HG03432 (cell line): Measurements from ENCODE around the gene PANX2.
"Not testable (repeated sequence)": the region's sequence is repeated elsewhere in the genome, so short reads cannot be mapped to it uniquely, and the experiment has no call there.

Source experiments
- ATAC-seq: cut with Tn5 transposase; IDR thresholded peaks from one replicate; pipeline ENCODE4 v1.9.1; 2021; ENCODE audit warnings: mild to moderate bottlenecking, moderate library complexity; ENCODE audit not compliant: unreplicated experiment

PANX2 gene

GRCh38 chr22:50197856-50198623, 27.5 kb downstream of the PANX2 start:
- no peak for ATAC-seq

- no peak for ATAC-seq
Measured at GRCh38 chr22:50198624-50199017, 28.1 kb downstream of the PANX2 start.

DNA sequence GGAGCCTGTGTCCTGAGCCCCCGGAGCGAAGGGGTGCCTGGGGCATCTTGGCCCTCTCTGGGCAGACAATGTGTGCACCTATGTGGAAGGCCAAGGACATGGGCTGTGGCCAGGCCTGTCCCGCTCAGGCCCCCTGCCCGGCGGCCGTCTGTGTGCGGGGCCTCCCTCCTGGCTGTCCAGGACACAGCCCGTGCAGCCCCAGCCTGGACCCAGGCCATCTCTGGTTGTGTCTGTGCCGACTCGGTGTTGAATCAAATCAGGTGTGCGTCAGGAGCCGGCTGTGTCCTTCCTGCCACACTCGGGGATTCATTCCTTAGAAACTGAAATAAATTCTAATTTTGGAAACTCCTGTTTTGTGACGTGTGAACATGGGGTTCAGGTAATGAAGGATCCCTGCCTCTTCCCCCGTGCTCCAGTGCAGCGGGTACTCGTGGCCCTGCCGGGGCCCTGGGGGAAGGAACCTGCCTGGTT, 28.8 kb downstream of the PANX2 start:
- no peak for ATAC-seq

- ATAC-seq, result no peak
Measured at GRCh38 chr22:50199829-50200460, 29.4 kb downstream of the PANX2 start.

DNA sequence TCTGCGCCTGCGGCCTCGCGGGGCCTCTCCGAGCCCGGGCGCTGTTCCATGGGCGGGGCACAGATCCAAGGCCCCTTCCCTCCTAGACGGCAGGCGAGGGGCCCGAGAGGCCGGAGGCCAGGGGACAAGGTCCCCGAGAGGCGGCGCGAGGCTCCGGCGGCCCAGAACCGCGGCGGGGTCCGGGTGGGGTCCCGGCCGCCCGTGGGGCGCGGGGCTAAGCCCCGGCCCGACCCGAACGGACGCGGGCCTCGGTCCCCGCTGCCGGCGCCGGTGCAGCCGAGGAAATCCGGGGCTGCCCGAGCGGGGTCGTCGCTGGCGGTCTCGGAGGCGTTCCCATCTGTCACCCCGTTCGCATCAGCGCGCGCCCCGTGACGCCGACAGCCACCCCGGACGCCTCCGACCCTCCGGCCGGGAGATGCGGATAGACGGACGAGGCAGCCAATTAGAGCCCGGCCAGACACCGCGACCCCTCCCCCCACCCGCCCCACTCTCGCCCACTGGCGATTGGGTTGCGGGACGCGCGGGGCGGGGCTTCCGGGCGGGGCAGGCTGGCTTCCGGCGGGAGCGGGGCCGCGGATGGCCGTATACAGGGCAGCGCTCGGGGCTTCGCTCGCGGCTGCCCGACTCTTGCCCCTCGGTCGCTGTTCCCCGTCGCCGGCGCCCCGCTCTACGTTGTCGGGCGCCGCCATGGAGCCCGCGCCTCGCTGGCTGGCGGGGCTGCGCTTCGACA, 30.1 kb downstream of the PANX2 start, which contains the start of gene SELENOO:
Gene SELENOO, plus strand, starts transcription at position 551 of the 730 bp plus-strand sequence. Its CDS starts 26 bp downstream, at position 577.
- ATAC-seq, result peak; percentile 67

GRCh38 chr22:50201191-50202129, 30.9 kb downstream of the PANX2 start:
- peak; percentile 15 for ATAC-seq

GRCh38 chr22:50202130-50202666, 31.7 kb downstream of the PANX2 start:
- ATAC-seq, result no peak

DNA sequence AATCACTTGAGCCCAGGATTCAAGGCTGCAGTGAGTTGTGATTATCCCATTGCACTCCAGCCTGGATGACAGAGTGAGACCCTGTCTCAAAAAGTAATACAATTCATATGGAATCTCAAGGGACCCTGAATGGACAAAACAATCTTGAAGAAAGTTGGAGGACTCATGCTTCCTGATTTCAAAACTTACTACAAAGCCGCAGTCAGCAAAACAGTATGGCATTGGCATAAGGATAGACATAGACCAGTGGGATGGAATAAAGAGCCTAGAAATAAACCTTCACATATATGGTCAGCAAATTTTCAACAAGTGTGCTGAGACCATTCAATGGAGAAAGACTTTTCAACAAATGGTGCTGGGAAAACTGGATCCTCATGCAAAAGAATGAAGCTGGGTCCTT, 32.8 kb downstream of the PANX2 start:
- ATAC-seq, result no peak

GRCh38 chr22:50204571-50204970, 34.0 kb downstream of the PANX2 start:
- no peak for ATAC-seq

- ATAC-seq, result not testable (repeated sequence)
Measured at GRCh38 chr22:50204998-50205397, 34.5 kb downstream of the PANX2 start.

- no peak for ATAC-seq
Measured at GRCh38 chr22:50205781-50206569, 35.4 kb downstream of the PANX2 start.

GRCh38 chr22:50206599-50206998, 36.1 kb downstream of the PANX2 start:
- no peak for ATAC-seq

DNA sequence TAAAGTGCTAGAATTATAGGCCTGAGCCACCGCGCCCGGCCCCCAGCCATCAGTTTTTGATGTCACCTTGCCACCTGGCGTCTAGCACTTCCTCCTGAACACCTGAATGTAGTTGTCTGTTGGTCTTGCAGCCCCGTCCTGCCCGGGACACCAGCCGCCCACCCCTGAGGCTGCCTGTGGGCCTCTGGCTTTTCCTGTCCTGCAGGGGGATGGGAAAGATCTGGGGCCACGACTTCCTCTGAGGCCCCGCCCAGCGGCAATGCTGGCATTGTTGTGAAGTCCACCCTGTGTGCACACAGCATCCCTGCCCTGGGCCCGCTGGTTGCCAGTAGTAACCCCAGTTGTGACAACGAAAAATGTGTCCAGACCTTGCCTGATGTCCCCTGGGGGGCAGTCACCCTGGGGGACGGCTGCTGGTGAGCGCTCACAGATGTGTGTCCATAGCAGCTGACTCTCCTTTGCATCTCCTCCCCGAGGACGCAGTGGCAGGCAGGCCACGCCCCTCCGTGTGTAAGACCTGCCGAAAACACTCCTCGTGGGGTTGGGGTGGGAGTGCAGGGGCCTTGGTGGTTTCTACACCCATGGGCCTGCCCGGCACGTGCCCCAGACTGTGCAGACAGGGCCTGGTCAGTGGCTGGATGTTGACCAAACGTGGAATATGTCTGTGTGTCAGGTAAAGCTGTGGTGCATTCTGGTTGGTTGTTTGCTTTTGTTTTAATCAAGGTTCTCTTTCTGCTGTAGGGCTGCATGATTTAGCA, 37.0 kb downstream of the PANX2 start:
- no peak for ATAC-seq

DNA sequence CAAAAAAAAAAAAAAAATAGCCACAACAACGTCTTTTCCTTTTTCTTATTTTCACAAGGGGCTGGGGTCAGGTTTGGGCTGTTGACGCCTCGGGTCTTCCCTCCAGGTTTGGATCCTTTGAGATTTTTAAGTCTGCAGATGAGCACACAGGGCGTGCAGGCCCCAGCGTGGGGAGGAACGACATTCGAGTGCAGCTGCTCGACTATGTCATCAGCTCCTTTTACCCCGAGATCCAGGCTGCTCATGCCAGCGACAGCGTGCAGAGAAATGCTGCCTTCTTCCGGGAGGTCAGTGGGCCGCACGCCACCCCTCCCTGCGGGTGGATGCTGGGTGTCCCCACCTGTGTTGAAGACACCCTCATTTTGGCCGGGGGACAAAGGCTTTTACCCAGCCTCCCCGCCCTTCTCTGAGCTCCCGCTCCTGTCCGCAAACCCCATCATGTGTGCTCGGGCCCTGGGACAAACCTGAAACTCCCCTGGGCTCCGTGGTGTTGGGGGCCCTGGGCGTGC, 38.0 kb downstream of the PANX2 start:
- no peak for ATAC-seq

- no peak for ATAC-seq
Measured at GRCh38 chr22:50208939-50209892, 38.7 kb downstream of the PANX2 start.

- ATAC-seq, result no peak
Measured at GRCh38 chr22:50209893-50210292, 39.4 kb downstream of the PANX2 start.

DNA sequence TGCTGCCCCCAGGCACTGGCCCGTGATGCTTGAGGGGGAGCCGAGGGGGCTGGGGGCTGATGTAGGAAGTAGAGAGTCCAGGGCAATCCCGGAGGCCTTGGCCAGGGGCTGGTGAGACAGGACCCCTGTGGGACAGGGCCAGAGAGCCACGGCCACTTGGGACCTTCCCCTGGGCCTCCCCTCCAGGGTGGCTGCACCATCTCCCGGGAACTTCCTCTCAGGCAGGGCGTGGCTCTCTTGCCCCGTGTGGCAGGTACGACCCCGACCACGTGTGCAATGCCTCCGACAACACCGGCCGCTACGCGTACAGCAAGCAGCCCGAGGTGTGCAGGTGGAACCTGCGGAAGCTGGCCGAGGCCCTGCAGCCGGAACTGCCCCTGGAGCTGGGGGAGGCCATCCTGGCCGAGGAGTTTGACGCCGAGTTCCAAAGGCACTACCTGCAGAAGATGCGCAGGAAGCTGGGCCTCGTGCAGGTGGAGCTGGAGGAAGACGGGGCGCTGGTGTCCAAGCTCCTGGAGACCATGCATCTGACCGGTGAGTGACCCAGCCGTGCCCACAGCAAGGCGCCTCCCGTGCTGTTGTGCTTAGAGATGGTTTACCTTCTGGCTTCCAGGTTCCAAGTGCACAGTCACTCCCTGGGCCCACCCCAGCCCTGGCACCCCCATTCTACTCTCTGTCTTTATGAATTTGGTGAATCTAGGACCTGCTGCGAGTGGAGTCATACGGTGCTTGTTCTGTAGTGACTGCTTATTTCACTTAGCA, 40.0 kb downstream of the PANX2 start:
- no peak for ATAC-seq
